ENCODE results near the gene TREX2.

Gene TREX2

GRCh38 chrX:153433161-153433680 is 12.6 kb downstream of the TREX2 start:
- DNase-seq = no peak

- DNase-seq = no peak
Observed at GRCh38 chrX:153430796-153431195, 15.1 kb downstream of the TREX2 start.

GRCh38 chrX:153426204-153426603 is 19.7 kb downstream of the TREX2 start:
- no peak for DNase-seq

- DNase-seq = no peak
Observed at GRCh38 chrX:153423652-153424051, 22.2 kb downstream of the TREX2 start.

GRCh38 chrX:153421856-153422255 is 24.0 kb downstream of the TREX2 start:
- DNase-seq = no peak

GRCh38 chrX:153420851-153421599 is 24.8 kb downstream of the TREX2 start:
- no peak for DNase-seq

GRCh38 chrX:153417637-153418036 is 28.2 kb downstream of the TREX2 start:
- DNase-seq = no peak

GRCh38 chrX:153416781-153417450 is 28.9 kb downstream of the TREX2 start:
- peak; percentile 41 for DNase-seq

GRCh38 chrX:153414856-153415510 is 30.9 kb downstream of the TREX2 start:
- DNase-seq = no peak

GRCh38 chrX:153413731-153414130 is 32.1 kb downstream of the TREX2 start:
- no peak for DNase-seq

- DNase-seq = peak; percentile 1
Observed at GRCh38 chrX:153412746-153413720, 32.8 kb downstream of the TREX2 start.

GRCh38 chrX:153411988-153412574 is 33.8 kb downstream of the TREX2 start:
- DNase-seq = peak; percentile 60

- peak; percentile 60 for DNase-seq
Observed at GRCh38 chrX:153411255-153411987, 34.4 kb downstream of the TREX2 start, which contains the start of gene ZFP92. TSS of gene ZFP92 (plus strand) at chrX:153411472. CDS start at chrX:153418323, 6,851 bp downstream.

GRCh38 chrX:153410888-153411254 is 35.0 kb downstream of the TREX2 start:
- DNase-seq = no peak

GRCh38 chrX:153410373-153410772 is 35.5 kb downstream of the TREX2 start:
- DNase-seq = no peak

- DNase-seq = no peak
Observed at GRCh38 chrX:153409414-153410101, 36.3 kb downstream of the TREX2 start.

GRCh38 chrX:153408871-153409351 is 36.9 kb downstream of the TREX2 start:
- no peak for DNase-seq

GRCh38 chrX:153408221-153408721 is 37.6 kb downstream of the TREX2 start:
- no peak for DNase-seq

GRCh38 chrX:153407736-153408135 is 38.1 kb downstream of the TREX2 start:
- no peak for DNase-seq

GRCh38 chrX:153406903-153407302 is 39.0 kb downstream of the TREX2 start:
- DNase-seq = no peak

Measured in NCI-H69 (cell line).